Activated B cell treated with CpG ODN at 0.5 μM for 24 hours (primary cell): Measurements from ENCODE around the gene RANBP10. TPM values are rescaled to one million over a fixed set of nuclear protein-coding genes. Genes with fewer than 3 reads are reported as not detected.

Experiments
- ATAC-seq: fragments of 200-7000 bp; cut with Tn5 transposase; one replicate; pipeline ENCODE4 v1.10.0; 2021; ENCODE audit warnings: low read depth, mild to moderate bottlenecking, moderate library complexity
- CTCF ChIA-PET: fragments of 350-600 bp; sonication (Branson Sonifier 250); formaldehyde crosslinking; loops from one replicate; lab custom pipeline; 2021; ENCODE audit warnings: antibody characterized with exemption; lab: Charles Lee
- POLR2A ChIA-PET: fragments of 350-600 bp; sonication (Branson Sonifier 250); formaldehyde crosslinking; loops from one replicate; lab custom pipeline; 2021; ENCODE audit warnings: antibody characterized with exemption; lab: Charles Lee
- DNase-seq: peaks from one replicate; pipeline ENCODE4 v3.0.0; 2022
- H3K27ac Mint-ChIP-seq: one replicate; pipeline ENCODE4 v1.8.0; 2020; ENCODE audit warnings: mixed read lengths
- H3K27me3 Mint-ChIP-seq: one replicate; pipeline ENCODE4 v1.8.0; 2021; ENCODE audit warnings: mixed read lengths
- H3K36me3 Mint-ChIP-seq: one replicate; pipeline ENCODE4 v1.8.0; 2021; ENCODE audit warnings: low read depth, mixed read lengths
- H3K4me1 Mint-ChIP-seq: one replicate; pipeline ENCODE4 v1.8.0; 2021; ENCODE audit warnings: mixed read lengths
- H3K4me3 Mint-ChIP-seq: one replicate; pipeline ENCODE4 v1.8.0; 2020; ENCODE audit warnings: mild to moderate bottlenecking, mixed read lengths
- H3K9me3 Mint-ChIP-seq: one replicate; pipeline ENCODE4 v1.8.0; 2020; ENCODE audit warnings: mixed read lengths
- intact Hi-C: fragments of 100-400 bp; cut with micrococcal nuclease; formaldehyde crosslinking; loops from one replicate; pipeline ENCODE4 v1.15.1; 2024
- total RNA-seq: library from RNA; stranded (reverse); gene quantifications from 2 replicates; pipeline ENCODE4 v1.2.3, GENCODE V29; 2022
- TF ChIP-seq, protein P1 (sequence below): fragments of 200-600 bp; IDR thresholded peaks from one replicate; pipeline ENCODE4 v1.8.0; 2022; ENCODE audit warnings: antibody characterized with exemption, mild to moderate bottlenecking

The RANBP10 gene
- total RNA-seq, 1 donor from 2014 or later, result 30.6 TPM

DNA sequence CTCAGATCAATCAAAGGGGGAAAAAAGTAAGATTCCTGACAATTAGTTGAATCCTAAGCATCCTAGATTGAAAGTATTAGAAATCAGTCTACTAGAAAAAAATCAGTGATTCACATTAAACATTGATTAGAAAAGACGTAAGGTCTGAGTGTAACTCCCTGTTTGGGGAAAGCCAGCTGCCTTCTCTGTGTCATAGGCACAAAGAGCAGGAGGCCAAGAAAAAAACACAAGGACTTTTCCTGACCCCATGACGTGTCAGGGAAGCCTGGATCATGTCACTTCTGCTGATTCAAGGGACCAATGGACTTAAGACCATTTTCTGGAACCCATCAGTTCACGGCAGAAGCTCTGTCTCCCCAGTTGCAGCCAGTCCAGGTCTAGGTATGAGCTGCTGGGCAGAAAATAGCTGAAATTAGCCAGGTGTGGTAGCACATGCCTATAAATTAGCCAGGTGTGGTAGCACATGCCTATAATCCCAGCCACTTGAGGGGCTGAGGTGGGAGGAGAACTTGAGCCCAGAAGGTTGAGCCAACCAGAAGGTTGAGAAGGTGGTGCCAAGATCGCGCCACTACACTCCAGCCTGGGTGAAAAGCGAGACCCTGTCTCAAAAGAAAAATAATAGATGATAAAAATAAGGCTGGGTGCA lies 35.9 kb downstream of the RANBP10 start:
- POLR2A ChIA-PET, result no interaction called here
- TF ChIP-seq, protein P1, sequence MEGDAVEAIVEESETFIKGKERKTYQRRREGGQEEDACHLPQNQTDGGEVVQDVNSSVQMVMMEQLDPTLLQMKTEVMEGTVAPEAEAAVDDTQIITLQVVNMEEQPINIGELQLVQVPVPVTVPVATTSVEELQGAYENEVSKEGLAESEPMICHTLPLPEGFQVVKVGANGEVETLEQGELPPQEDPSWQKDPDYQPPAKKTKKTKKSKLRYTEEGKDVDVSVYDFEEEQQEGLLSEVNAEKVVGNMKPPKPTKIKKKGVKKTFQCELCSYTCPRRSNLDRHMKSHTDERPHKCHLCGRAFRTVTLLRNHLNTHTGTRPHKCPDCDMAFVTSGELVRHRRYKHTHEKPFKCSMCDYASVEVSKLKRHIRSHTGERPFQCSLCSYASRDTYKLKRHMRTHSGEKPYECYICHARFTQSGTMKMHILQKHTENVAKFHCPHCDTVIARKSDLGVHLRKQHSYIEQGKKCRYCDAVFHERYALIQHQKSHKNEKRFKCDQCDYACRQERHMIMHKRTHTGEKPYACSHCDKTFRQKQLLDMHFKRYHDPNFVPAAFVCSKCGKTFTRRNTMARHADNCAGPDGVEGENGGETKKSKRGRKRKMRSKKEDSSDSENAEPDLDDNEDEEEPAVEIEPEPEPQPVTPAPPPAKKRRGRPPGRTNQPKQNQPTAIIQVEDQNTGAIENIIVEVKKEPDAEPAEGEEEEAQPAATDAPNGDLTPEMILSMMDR, result no peak
- peaks cover 45% of the 10 kb centered on the region for H3K36me3 Mint-ChIP-seq
- H3K27me3 Mint-ChIP-seq, result no peaks in the 10 kb centered on the region
- intact Hi-C loops, result no loop called here
- ATAC-seq, result no peak
- H3K27ac Mint-ChIP-seq, result no peak overlapping the region
- no peak overlapping the region for H3K4me3 Mint-ChIP-seq
- CTCF ChIA-PET, result no interaction called here
- H3K9me3 Mint-ChIP-seq, result no peaks in the 10 kb centered on the region
- no peak for DNase-seq
- peaks cover 2% of the 10 kb centered on the region for H3K4me1 Mint-ChIP-seq

- Mint-ChIP-seq H3K27me3 (no peaks in the 10 kb centered on the region), H3K4me1 (no peaks in the 10 kb centered on the region), H3K4me3 (no peak overlapping the region), H3K27ac (no peak overlapping the region), H3K9me3 (no peaks in the 10 kb centered on the region), H3K36me3 (peaks cover 45% of the 10 kb centered on the region)
- intact Hi-C loops, result no loop called here
- TF ChIP-seq, protein P1, result no peak
- ATAC-seq, result no peak
- ChIA-PET POLR2A (no interaction called here), CTCF (no interaction called here)
- no peak for DNase-seq
These were observed 38.4 kb downstream of the RANBP10 start for GRCh38 chr16:67767953-67768352.

DNA sequence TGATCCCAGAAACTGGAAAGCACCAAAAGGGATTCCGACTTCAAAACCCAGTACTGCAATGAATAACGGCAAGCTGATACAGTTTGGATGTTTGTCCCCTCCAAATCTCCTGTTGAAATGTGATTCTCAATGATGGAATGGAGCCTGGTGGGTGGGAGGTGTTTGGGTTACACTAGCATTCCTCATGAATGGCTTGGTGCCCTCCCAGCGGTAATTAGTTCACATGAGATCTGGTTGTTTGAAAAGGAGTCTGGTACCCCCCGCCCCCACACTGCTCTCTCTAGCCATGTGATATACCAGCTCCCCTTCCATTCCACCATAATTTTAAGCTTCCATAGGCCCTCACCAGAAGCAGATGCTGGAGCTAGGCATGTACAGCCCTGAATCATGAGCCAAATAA lies 40.1 kb downstream of the RANBP10 start:
- ChIA-PET POLR2A (no interaction called here), CTCF (interaction anchor here (1.5 kb wide), 1 partner anchor 93 kb away, joined by 3 read pairs; no protein-coding TSS in a partner anchor)
- no peaks in the 10 kb centered on the region for H3K27me3 Mint-ChIP-seq
- DNase-seq, result no peak
- ATAC-seq, result no peak
- H3K9me3 Mint-ChIP-seq, result no peaks in the 10 kb centered on the region
- no peak overlapping the region for H3K27ac Mint-ChIP-seq
- no peak overlapping the region for H3K4me3 Mint-ChIP-seq
- no peaks in the 10 kb centered on the region for H3K4me1 Mint-ChIP-seq
- H3K36me3 Mint-ChIP-seq, result peaks cover 36% of the 10 kb centered on the region
- TF ChIP-seq, protein P1, result no peak
- intact Hi-C loops, result no loop called here

GRCh38 chr16:67764158-67764667 lies 42.1 kb downstream of the RANBP10 start:
- POLR2A ChIA-PET, result no interaction called here
- Mint-ChIP-seq H3K27ac (no peak overlapping the region), H3K36me3 (peaks cover 38% of the 10 kb centered on the region), H3K4me1 (peaks cover 16% of the 10 kb centered on the region), H3K9me3 (no peaks in the 10 kb centered on the region), H3K27me3 (no peaks in the 10 kb centered on the region), H3K4me3 (no peak overlapping the region)
- CTCF ChIA-PET, result no interaction called here
- DNase-seq (no peak), ATAC-seq (no peak)
- TF ChIP-seq, protein P1, result no peak
- intact Hi-C loops, result no loop called here

DNA sequence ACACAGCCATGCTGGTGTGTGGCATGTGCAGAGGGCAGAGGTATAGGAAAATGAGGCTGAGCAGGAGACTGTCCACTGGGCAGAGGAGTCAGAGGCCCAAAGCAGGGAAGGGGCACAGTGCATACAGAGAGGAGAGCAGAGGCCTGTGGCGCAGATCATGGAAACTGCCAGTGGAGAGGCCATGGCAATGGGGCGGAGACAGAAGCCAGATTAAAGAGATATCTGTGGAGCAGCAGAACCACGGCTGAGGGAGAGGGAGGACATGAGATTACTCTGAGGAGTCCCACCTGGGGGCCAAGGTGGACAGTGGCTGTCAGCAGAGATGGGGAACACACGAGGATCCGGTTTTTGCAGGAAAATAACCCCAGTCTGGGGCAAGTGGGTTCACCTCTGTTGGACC lies 43.3 kb downstream of the RANBP10 start:
- H3K4me3 Mint-ChIP-seq, result no peak overlapping the region
- ATAC-seq (no peak), DNase-seq (no peak)
- no peak overlapping the region for H3K27ac Mint-ChIP-seq
- intact Hi-C loops, result no loop called here
- no peaks in the 10 kb centered on the region for H3K9me3 Mint-ChIP-seq
- peaks cover 44% of the 10 kb centered on the region for H3K36me3 Mint-ChIP-seq
- TF ChIP-seq, protein P1, result no peak
- H3K27me3 Mint-ChIP-seq, result no peaks in the 10 kb centered on the region
- ChIA-PET CTCF (no interaction called here), POLR2A (no interaction called here)
- peaks cover 17% of the 10 kb centered on the region for H3K4me1 Mint-ChIP-seq
